ENCODE data around the gene AKAP9. TPM values are rescaled to one million over a fixed set of nuclear protein-coding genes. Genes with fewer than 3 reads are reported as not detected.
"Not testable (repeated sequence)": the region's sequence is repeated elsewhere in the genome, so short reads cannot be mapped to it uniquely, and the experiment has no call there.

Gene AKAP9
- total and polyA plus RNA-seq, 4 donors: 11.4 to 203 (median 40.0) TPM

DNA sequence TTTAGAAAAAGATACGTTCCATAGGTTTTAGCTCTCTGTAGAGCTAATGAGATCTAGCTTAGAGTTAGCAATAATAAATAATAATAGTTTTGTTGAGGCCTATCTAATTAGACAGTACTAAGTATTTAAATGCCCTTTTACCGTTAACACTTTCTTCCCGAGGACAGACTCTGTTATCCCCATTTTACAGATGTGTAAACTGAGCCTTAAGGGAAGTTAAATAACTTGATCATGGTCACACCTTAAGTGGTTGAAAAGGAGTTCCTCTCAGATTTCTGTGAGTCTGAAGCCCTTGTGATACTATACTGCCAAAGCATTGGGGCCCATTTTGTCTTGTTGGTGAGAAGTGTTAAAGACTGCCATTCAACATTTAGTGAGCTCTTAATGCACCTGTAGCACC lies 132.0 kb downstream of the AKAP9 start:
- peaks cover 2 to 25% (median 9%) of the 10 kb centered on the region in 4 donors for H3K36me3 ChIP-seq (ENCODE audit: control insufficient read depth in 4 of 4, insufficient read depth in 4 of 4, low read length in 4 of 4)
- no peaks in the 10 kb centered on the region for H3K4me1 ChIP-seq (ENCODE audit: control insufficient read depth in 5 of 5, insufficient read depth in 5 of 5, low read length in 5 of 5)
- no peak for ATAC-seq (ENCODE audit: insufficient read depth, low FRiP score)

DNA sequence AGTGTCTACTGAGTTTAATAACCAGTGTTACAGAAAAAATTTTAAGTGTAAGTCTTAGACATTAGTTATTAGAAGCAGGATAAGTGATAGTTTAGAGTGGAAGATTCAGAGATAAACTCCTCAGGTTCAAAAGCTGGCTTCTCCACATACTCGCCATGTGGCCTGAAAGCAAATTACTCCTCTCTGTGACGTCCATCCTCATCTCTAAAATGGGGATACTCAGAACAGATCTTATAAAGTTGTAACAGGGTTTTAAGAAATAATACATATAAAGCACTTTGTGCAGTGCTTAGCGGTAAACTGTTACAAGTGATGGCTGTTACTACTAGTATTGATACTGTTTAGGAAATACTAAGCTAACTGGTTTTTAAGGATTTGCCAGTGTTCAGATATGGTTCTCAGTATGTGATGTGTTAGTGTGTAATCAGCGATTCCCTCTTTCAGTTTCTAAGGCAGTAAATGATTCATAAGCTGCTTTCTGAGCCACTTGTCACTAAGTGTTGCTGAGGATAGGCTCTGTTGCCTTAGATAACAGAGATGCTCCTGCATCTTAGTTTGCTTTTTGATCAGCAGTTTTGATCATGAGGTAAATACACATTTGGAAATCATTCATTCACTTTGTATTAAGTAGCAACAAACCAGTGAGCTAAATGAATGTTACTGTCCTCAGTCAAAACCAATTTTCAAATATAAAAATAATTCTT lies 134.9 kb downstream of the AKAP9 start:
- 90 to 96% methylated on average over 4 of the region's 4 CpGs for WGBS, 2 donors
- Histone ChIP-seq H3K27me3 (ENCODE audit: control insufficient read depth in 3 of 3, insufficient read depth in 3 of 3, low read length in 2 of 3) (no peaks in the 10 kb centered on the region), H3K27ac (ENCODE audit: low read depth in 1 of 2, low read length in 1 of 2) (no peak overlapping the region), H3K9me3 (ENCODE audit: control insufficient read depth in 4 of 4, insufficient read depth in 3 of 4, low read length in 3 of 4) (no peaks in the 10 kb centered on the region), H3K4me3 (no peak overlapping the region), H3K9ac (ENCODE audit: insufficient read depth in 1 of 2, low read length in 2 of 2) (no peak overlapping the region), H3K36me3 (ENCODE audit: control insufficient read depth in 4 of 4, insufficient read depth in 4 of 4, low read length in 4 of 4) (peaks cover 2 to 28% (median 9%) of the 10 kb centered on the region in 4 donors), H3K4me1 (ENCODE audit: control insufficient read depth in 5 of 5, insufficient read depth in 5 of 5, low read length in 5 of 5) (no peaks in the 10 kb centered on the region)
- peak; percentile 39 for ATAC-seq (ENCODE audit: insufficient read depth, low FRiP score)
- TF ChIP-seq, protein P1, sequence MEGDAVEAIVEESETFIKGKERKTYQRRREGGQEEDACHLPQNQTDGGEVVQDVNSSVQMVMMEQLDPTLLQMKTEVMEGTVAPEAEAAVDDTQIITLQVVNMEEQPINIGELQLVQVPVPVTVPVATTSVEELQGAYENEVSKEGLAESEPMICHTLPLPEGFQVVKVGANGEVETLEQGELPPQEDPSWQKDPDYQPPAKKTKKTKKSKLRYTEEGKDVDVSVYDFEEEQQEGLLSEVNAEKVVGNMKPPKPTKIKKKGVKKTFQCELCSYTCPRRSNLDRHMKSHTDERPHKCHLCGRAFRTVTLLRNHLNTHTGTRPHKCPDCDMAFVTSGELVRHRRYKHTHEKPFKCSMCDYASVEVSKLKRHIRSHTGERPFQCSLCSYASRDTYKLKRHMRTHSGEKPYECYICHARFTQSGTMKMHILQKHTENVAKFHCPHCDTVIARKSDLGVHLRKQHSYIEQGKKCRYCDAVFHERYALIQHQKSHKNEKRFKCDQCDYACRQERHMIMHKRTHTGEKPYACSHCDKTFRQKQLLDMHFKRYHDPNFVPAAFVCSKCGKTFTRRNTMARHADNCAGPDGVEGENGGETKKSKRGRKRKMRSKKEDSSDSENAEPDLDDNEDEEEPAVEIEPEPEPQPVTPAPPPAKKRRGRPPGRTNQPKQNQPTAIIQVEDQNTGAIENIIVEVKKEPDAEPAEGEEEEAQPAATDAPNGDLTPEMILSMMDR (IDR thresholded peaks at IDR 0.05; ENCODE audit: control extremely low read depth, extremely low read depth): no peak
- DNase-seq: no peak

More for the DNA sequence above, 132.0 kb downstream of the AKAP9 start:
- TF ChIP-seq, protein P1 (IDR thresholded peaks at IDR 0.05; ENCODE audit: control extremely low read depth, extremely low read depth): no peak
- DNase-seq: no peak
- no peak overlapping the region for H3K9ac ChIP-seq (ENCODE audit: insufficient read depth in 1 of 2, low read length in 2 of 2)
- no peaks in the 10 kb centered on the region for H3K27me3 ChIP-seq (ENCODE audit: control insufficient read depth in 3 of 3, insufficient read depth in 3 of 3, low read length in 2 of 3)
- WGBS, 2 donors: 99% methylated on average over 3 of the region's 3 CpGs
- no peak overlapping the region for H3K4me3 ChIP-seq
- H3K9me3 ChIP-seq (ENCODE audit: control insufficient read depth in 4 of 4, insufficient read depth in 3 of 4, low read length in 3 of 4): no peaks in the 10 kb centered on the region
- H3K27ac ChIP-seq (ENCODE audit: low read depth in 1 of 2, low read length in 1 of 2): no peak overlapping the region

DNA sequence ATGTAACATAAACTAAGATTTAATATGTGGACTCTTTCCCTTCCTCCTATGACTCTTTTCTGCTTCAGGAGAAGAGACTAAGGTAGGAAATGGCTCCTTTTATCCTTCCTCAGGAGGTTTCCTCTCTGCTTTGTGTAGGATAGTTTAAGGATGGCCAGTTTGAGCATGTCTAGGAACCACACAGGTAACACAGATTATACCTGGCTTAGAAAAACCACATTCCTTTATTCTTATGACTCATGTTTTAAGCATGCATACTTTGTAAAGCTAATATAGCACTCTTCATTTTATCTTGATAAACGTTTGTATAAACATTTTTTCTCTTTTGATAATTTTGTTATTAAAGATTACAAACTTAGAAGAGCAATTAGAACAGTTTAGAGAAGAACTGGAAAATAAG lies 135.8 kb downstream of the AKAP9 start:
- peak in 2 of 3 donors; percentile 11 to 21 for DNase-seq
- 34 to 74% methylated on average over 1 of the region's 1 CpG for WGBS, 2 donors
- no peak overlapping the region for H3K9ac ChIP-seq (ENCODE audit: insufficient read depth in 1 of 2, low read length in 2 of 2)
- H3K36me3 ChIP-seq (ENCODE audit: control insufficient read depth in 4 of 4, insufficient read depth in 4 of 4, low read length in 4 of 4): peaks cover 2 to 28% (median 9%) of the 10 kb centered on the region in 4 donors
- TF ChIP-seq, protein P1 (IDR thresholded peaks at IDR 0.05; ENCODE audit: control extremely low read depth, extremely low read depth): no peak
- ATAC-seq (ENCODE audit: insufficient read depth, low FRiP score): peak; percentile 41
- no peak overlapping the region for H3K27ac ChIP-seq (ENCODE audit: low read depth in 1 of 2, low read length in 1 of 2)
- H3K4me3 ChIP-seq: no peak overlapping the region
- no peaks in the 10 kb centered on the region for H3K4me1 ChIP-seq (ENCODE audit: control insufficient read depth in 5 of 5, insufficient read depth in 5 of 5, low read length in 5 of 5)
- H3K9me3 ChIP-seq (ENCODE audit: control insufficient read depth in 4 of 4, insufficient read depth in 3 of 4, low read length in 3 of 4): no peaks in the 10 kb centered on the region
- no peaks in the 10 kb centered on the region for H3K27me3 ChIP-seq (ENCODE audit: control insufficient read depth in 3 of 3, insufficient read depth in 3 of 3, low read length in 2 of 3)

DNA sequence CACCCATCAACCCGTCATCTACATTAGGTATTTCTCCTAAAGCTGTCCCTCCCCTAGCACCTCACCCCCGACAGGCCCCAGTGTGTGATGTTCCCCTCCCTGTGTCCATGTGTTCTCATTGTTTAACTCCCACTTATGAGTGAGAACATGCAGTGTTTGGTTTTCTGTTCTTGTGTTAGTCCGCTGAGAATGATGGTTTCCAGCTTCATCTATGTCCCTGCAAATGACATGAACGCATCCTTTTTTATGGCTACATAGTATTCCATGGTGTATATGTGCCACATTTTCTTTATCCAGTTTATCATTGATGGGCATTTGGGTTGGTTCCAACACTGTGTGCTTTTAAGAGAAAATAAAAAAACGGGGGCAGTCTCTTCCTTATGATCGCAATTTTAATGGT lies 143.3 kb downstream of the AKAP9 start:
- ATAC-seq (ENCODE audit: insufficient read depth, low FRiP score): not testable (repeated sequence)
- WGBS, 2 donors: 99% methylated on average over 6 of the region's 6 CpGs
- peaks cover 8 to 48% (median 26%) of the 10 kb centered on the region in 4 donors for H3K36me3 ChIP-seq (ENCODE audit: control insufficient read depth in 4 of 4, insufficient read depth in 4 of 4, low read length in 4 of 4)

More for the DNA sequence above, 143.3 kb downstream of the AKAP9 start:
- not testable (repeated sequence) for H3K27me3 ChIP-seq (ENCODE audit: control insufficient read depth in 3 of 3, insufficient read depth in 3 of 3, low read length in 2 of 3); H3K27ac ChIP-seq (ENCODE audit: low read depth in 1 of 2, low read length in 1 of 2); H3K9ac ChIP-seq (ENCODE audit: insufficient read depth in 1 of 2, low read length in 2 of 2); H3K9me3 ChIP-seq (ENCODE audit: control insufficient read depth in 4 of 4, insufficient read depth in 3 of 4, low read length in 3 of 4); DNase-seq; H3K4me3 ChIP-seq; H3K4me1 ChIP-seq (ENCODE audit: control insufficient read depth in 5 of 5, insufficient read depth in 5 of 5, low read length in 5 of 5)
